Renal pelvis (tissue), 12 donors: ENCODE data around the gene CDC42EP3. TPM values are rescaled to one million over a fixed set of nuclear protein-coding genes. Genes with fewer than 3 reads are reported as not detected.

Experiments
- DNase-seq: peaks from one replicate; pipeline ENCODE4 v3.0.0-alpha.2; 2013
- long read RNA-seq, 16 experiments: transcript quantifications; one replicate each; lab custom pipeline, GENCODE V29; 2026
- polyA plus RNA-seq, 3 donors: library from polyadenylated mRNA; unstranded; fragments of 120-200 nt; gene quantifications; one replicate each; pipeline ENCODE4 v1.2.1, GENCODE V29; 2013; ENCODE audit not compliant: insufficient read length in 3 of 3

Gene CDC42EP3
- polyA plus RNA-seq: 10 to 100 TPM; 41.7 to 52.9 (median 52.7) TPM
- long read RNA-seq, donor 1, full-length matches to known transcripts: 23 of 23 reads
- long read RNA-seq, donor 1, partial matches to known transcripts: 0 of 23 reads
- long read RNA-seq, donor 1, other reads (novel, unspliced or antisense): 0 of 23 reads
- long read RNA-seq, donor 2, full-length matches to known transcripts: 33 of 41 reads
- long read RNA-seq, donor 2, partial matches to known transcripts: 8 of 41 reads
- long read RNA-seq, donor 2, other reads (novel, unspliced or antisense): 0 of 41 reads
- long read RNA-seq, donor 3, full-length matches to known transcripts: 20 of 32 reads
- long read RNA-seq, donor 3, partial matches to known transcripts: 12 of 32 reads
- long read RNA-seq, donor 3, other reads (novel, unspliced or antisense): 0 of 32 reads
- long read RNA-seq, donor 4, full-length matches to known transcripts: 13 of 13 reads
- long read RNA-seq, donor 4, partial matches to known transcripts: 0 of 13 reads
- long read RNA-seq, donor 4, other reads (novel, unspliced or antisense): 0 of 13 reads
- long read RNA-seq, donor 5, full-length matches to known transcripts: 12 of 12 reads
- long read RNA-seq, donor 5, partial matches to known transcripts: 0 of 12 reads
- long read RNA-seq, donor 5, other reads (novel, unspliced or antisense): 0 of 12 reads
- long read RNA-seq, donor 6, full-length matches to known transcripts: 11 of 11 reads
- long read RNA-seq, donor 6, partial matches to known transcripts: 0 of 11 reads
- long read RNA-seq, donor 6, other reads (novel, unspliced or antisense): 0 of 11 reads
- long read RNA-seq, donor 7, full-length matches to known transcripts: 20 of 37 reads
- long read RNA-seq, donor 7, partial matches to known transcripts: 17 of 37 reads
- long read RNA-seq, donor 7, other reads (novel, unspliced or antisense): 0 of 37 reads
- long read RNA-seq, donor 8, full-length matches to known transcripts: 48 of 48 reads
- long read RNA-seq, donor 8, partial matches to known transcripts: 0 of 48 reads
- long read RNA-seq, donor 8, other reads (novel, unspliced or antisense): 0 of 48 reads
- long read RNA-seq, donor 9, full-length matches to known transcripts: 28 of 28 reads
- long read RNA-seq, donor 9, partial matches to known transcripts: 0 of 28 reads
- long read RNA-seq, donor 9, other reads (novel, unspliced or antisense): 0 of 28 reads
- long read RNA-seq, donor 10, full-length matches to known transcripts: 18 of 18 reads
- long read RNA-seq, donor 10, partial matches to known transcripts: 0 of 18 reads
- long read RNA-seq, donor 10, other reads (novel, unspliced or antisense): 0 of 18 reads
- long read RNA-seq, donor 11, full-length matches to known transcripts: 12 of 12 reads
- long read RNA-seq, donor 11, partial matches to known transcripts: 0 of 12 reads
- long read RNA-seq, donor 11, other reads (novel, unspliced or antisense): 0 of 12 reads
- long read RNA-seq, donor 12, full-length matches to known transcripts: 32 of 32 reads
- long read RNA-seq, donor 12, partial matches to known transcripts: 0 of 32 reads
- long read RNA-seq, donor 12, other reads (novel, unspliced or antisense): 0 of 32 reads
- long read RNA-seq, donor 13, full-length matches to known transcripts: 13 of 13 reads
- long read RNA-seq, donor 13, partial matches to known transcripts: 0 of 13 reads
- long read RNA-seq, donor 13, other reads (novel, unspliced or antisense): 0 of 13 reads
- long read RNA-seq, donor 14: 0 reads
- long read RNA-seq, donor 15, full-length matches to known transcripts: 18 of 18 reads
- long read RNA-seq, donor 15, partial matches to known transcripts: 0 of 18 reads
- long read RNA-seq, donor 15, other reads (novel, unspliced or antisense): 0 of 18 reads
- long read RNA-seq, donor 16, full-length matches to known transcripts: 23 of 23 reads
- long read RNA-seq, donor 16, partial matches to known transcripts: 0 of 23 reads
- long read RNA-seq, donor 16, other reads (novel, unspliced or antisense): 0 of 23 reads

GRCh38 chr2:37671009-37671815, at the start of gene CDC42EP3:
Gene CDC42EP3 (minus strand): TSS chr2:37671642. CDS start chr2:37646587, 25,055 bp downstream.
- peak; percentile 59 for DNase-seq

DNA sequence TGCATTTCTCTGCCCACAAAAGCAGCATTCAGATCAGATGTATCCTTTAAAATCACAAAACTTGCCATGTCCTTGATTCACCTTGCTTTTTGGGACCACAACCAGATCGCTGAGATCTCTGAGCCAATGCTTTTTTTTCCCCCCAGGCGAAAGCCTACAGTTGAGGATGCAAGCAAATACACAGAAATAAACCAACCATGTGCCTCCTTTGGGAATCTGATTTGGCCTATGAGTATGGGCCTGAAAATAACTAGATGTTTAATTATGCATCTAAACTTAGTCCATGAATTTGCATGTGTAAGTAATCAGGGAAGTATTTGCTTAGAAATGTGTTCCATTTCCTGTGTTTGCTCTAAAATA, 49.7 kb upstream of the CDC42EP3 start:
- DNase-seq: no peak

DNA sequence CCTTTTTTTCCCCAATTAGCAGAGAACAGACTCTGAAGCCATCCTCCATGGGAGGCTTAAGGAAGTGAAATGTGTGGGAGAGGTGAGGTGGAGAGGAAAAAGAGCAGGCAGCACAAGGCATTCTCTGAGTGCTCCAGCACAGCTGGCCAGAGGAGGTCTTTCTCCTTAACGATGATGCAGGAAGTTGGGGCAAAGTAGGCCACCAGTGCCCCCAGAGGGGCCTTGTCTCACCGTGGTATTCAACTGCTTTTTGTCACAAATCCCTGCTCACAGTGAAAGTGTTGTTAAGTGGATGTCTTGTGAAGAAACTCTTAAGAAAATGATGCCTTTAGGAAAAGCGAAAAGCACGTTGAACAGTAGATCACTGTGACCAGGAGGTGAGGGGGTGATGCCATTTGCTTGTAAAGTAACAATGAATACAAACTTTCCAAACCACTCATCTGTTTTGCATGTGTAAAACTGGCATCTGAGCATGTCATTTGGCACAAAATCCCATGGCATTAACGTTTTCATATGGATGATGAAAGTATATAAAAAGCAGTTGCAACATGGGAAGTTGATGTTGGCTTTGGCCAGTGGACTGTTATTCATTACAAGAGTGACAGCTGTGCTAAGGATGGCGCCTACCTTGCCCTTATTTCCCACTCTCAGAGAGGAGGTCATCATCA, 49.2 kb upstream of the CDC42EP3 start:
- DNase-seq: no peak

DNA sequence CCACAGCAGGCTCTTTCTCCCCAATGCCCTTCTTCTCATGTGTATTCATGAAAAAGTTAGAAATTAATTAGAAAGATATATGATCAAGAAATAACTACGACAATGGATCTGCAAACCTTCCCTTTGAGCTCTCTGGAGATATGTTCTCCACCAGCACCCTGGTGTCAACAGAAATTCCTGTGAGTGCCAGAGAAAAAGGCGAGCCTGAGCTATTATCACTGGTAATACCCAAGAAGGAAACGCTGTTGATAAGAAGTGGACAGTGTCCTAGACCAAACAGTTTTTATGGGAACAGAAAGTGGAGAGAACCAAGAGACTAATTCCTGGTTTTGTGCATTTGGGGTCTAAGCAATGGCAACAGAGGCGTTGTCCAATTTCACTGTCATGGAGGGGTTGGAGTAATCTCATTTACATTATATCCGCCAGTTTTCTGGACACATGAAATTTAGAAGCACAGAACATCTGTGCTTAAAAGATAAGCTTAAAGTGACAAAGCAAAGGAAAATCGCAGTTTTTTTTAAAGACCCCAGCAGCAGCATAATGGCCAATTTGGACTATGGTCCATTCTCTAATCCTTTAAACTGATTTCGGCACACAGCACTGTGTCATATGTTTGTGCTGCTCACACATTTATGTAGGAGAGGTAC, 47.2 kb upstream of the CDC42EP3 start:
- no peak for DNase-seq

GRCh38 chr2:37713258-37713700, 41.8 kb upstream of the CDC42EP3 start:
- no peak for DNase-seq

DNA sequence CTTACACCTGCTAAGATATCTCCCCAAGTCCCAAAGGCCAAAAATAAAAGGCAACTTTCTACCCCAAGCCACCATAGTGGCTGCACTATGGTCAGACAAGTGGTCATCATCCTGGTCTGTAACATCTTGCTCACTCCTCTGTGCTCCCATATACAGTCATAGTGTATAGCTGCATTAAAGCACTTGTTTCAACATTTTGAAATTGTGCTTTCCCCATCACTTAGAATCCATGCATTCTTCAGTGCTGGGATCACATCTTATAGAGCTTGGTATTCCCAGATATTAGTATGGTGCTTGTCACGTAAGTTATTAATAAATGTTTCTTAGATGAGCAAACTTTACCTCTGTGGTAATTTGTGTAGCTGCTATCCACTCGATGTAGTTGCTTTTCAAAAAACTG, 40.4 kb upstream of the CDC42EP3 start:
- DNase-seq: no peak

DNA sequence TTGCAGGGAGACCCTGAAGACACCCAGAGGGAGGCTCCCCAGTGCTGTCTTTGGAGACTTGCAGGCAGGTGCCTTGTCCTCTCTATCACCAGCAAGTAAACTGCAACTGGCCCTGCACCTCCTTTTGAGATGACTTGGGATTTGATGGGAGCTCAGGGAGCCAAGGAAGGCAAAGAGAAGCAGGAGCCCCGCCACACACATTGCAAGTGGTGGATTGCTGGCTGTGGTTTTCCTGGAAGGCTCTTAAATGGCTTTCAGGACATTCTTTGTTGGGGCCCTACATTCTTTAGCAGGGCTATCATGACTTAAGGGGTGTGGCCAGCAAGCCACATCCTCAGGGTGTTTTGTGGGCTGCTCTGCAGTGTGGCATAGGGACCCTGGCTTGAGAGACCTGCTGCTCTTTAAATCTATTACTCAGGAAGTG, 39.9 kb upstream of the CDC42EP3 start:
- DNase-seq: no peak

DNA sequence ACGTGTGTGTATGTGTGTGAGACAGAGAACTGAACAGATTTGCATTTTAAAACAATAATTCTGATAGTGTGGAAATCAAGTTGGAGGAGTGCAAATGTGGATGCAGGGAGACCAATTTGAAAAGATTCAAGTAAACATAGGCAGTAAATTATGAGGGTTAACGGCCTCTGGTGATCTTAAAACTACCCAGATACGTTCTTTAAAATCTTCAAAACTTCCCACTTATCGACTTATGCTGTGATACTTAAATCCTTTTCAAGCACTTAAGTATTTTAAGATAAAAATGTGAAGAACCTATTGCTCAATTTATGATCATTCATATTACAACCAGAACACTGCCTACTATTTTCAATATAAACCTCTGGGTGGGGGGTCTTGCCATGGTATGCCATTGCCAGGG, 37.7 kb upstream of the CDC42EP3 start:
- no peak for DNase-seq

- DNase-seq: no peak
Observed at GRCh38 chr2:37708146-37708545, 36.7 kb upstream of the CDC42EP3 start.

DNA sequence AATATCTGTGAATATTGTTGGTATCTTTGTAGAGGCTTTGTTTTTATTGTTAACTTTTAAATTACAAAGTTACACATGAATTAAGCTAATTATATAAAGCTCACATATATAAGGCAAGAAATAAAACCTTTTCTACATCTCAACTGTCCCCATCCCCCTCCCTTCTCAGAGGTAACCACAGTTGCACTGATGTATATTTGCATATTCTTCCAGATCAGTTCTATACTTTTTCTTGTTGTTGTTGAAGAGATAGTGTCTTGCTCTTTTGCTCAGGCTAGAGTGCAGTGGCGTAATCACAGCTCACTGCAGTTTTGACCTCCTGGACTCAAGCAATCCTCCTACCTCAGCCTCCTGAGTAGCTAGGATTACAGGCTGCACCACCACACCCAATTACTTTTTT, 36.0 kb upstream of the CDC42EP3 start:
- DNase-seq: no peak

DNA sequence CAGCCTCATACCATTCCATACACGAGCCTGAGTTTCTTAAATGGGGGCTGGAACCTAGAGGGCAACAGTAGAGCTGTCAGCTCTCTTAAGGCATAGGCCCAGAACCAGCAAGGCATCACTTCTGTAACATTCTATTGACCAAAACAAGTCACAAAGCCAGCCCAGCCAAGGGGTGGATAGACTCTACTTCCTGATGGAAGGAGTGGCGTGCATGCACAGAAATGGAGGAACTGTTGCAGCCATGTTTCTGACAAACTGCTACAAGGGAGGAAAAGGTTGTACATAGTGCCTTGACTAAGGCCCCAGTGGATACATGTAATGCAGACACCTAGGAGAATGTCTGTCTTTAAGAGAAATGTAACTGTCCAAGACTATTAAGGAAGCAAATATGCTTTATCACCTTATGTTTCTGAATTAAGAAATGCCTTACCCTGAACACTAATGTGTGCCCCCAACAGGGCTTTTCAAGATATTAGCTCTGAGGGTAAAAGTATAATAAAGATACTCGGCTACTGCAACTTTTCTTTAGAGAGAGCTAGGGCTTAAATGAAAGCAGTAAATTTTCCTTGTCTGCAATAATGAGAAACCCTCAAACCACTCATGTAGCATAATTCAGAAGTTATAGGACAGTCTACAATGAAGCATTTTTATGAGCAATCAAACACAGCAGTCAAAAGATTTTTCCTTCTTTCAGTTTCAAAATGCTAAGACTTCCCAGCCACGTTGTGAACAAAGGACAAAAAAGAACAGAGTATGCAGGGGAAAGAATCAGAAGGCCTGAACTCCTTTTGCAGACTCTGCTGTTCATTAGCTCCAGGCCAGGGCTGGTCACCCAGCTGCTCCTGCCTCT, 35.1 kb upstream of the CDC42EP3 start:
- no peak for DNase-seq

GRCh38 chr2:37705191-37705590, 33.7 kb upstream of the CDC42EP3 start:
- DNase-seq: no peak

DNA sequence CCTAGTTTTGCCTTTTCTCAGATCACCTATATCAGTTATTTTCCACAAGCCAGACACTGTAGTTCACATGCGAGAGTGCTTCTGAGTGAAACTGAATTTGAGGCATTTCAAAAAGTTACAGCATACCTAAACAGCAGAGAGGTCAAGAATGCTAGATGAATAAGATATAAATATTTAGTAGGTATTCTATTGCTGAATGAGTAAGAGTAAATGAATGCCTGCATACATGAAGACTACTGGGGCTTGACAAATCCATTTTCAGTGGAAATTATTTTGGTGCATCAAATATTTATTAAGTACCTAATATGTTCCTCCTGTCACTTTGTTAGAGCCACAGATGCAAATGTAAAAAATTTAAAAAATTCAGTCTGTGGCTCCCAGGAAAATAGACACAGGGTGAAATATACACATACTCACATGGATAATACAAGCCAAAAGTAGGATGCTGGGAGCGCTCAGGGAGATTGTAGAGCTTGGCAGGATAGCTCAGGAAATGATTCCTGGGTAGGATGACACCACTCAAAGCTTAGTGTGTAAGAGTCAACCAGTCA, 27.6 kb upstream of the CDC42EP3 start:
- DNase-seq: peak; percentile 16

DNA sequence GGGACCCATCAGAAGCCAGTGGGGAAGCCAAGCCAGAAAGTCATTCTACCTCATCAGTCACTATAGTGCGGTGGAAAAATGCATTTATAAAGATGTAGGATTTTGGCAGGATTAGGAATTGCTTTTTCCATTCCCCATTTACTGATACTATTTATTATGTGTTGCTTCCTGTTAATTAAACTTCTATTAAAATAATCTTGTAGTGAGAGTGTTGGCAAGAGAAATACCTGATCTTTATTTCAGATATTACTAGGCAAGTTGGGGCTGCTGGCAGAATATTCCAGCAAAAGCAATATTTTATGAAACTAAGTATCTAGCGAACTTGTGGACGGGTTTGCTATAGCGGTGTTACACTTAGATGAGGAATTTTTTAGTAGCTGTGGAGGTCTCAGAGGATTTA, 23.9 kb upstream of the CDC42EP3 start:
- DNase-seq: no peak

DNA sequence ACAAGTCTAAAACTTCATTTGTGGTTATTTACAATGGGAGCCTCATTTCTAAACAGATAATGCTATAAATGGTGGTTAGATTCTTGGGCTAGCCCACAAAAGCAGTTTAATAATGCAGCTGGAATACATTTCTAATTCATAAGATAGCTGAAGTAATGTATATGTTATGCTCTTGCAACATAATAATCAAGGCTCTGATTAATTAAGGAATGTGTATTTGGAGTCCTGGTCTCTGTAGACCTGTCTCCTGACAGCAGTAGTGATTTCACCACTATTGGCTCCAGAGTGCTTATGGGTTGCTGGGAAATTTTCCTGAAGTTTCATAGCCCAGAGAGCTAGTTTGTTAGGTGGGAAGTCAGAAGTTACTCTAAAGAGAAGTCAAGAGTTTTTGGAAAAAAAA, 21.3 kb upstream of the CDC42EP3 start:
- DNase-seq: no peak

DNA sequence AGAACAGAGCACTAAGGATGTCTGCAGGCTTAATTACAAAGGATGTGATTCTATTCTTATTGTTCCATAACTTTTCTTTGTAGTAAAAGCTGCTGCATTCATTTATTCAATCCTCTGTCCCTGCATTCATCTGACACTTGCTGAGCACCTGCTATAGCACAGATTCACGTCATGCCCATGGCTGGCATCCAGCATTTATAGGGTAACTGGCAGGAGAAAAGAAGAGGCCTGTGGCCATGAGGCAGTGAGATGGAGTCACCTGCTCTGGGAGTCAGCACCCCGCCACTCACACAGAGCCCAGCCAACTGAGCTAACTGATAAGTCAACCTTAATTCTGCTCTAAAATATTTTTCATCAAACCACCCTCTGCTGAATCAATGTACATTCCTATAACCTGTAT, 18.3 kb upstream of the CDC42EP3 start:
- no peak for DNase-seq
